ENCODE measurements around the gene TMOD1.
"Not testable (repeated sequence)": the region's sequence is repeated elsewhere in the genome, so short reads cannot be mapped to it uniquely, and the experiment has no call there.

DNA sequence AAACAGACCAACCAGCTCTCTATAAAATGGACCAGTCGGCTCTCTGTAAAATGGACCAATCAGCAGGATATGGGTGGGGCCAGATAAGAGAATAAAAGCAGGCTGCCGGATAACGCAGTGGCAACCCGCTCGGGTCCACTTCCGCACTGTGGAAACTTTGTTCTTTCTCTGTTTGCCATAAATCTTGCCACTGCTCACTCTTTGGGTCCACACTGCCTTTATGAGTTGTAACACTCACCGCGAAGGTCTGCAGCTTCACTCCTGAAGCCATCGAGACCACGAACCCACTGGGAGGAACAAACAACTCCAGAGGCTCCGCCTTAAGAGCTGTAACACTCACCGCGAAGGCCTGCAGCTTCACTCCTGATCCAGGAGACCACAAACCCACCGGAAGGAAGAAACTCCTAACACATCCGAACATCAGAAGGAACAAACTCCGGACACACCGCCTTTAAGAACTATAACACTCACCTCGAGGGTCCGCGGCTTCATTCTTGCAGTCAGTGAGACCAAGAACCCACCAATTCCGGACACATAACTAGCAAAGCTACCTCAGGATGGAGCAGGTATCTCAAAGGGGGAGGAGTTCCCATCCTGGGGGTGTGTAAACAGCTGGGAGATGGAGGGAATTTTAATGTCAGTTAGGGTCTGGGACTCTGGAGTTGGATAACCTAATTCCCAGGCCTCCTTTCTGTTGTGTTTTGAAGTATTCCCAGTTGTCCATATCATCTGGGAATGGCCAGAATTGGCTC is 73.6 kb downstream of the TMOD1 start:
- TF ChIP-seq, protein P1, sequence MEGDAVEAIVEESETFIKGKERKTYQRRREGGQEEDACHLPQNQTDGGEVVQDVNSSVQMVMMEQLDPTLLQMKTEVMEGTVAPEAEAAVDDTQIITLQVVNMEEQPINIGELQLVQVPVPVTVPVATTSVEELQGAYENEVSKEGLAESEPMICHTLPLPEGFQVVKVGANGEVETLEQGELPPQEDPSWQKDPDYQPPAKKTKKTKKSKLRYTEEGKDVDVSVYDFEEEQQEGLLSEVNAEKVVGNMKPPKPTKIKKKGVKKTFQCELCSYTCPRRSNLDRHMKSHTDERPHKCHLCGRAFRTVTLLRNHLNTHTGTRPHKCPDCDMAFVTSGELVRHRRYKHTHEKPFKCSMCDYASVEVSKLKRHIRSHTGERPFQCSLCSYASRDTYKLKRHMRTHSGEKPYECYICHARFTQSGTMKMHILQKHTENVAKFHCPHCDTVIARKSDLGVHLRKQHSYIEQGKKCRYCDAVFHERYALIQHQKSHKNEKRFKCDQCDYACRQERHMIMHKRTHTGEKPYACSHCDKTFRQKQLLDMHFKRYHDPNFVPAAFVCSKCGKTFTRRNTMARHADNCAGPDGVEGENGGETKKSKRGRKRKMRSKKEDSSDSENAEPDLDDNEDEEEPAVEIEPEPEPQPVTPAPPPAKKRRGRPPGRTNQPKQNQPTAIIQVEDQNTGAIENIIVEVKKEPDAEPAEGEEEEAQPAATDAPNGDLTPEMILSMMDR (IDR thresholded peaks at IDR 0.05), result not testable (repeated sequence)
- not testable (repeated sequence) for TF ChIP-seq POLR2A (IDR thresholded peaks at IDR 0.05)

Data from uterus (tissue), 2 donors.